Measurements from ENCODE around the gene CUX1.
"Not testable (repeated sequence)": the region's sequence is repeated elsewhere in the genome, so short reads cannot be mapped to it uniquely, and the experiment has no call there.

Gene CUX1

GRCh38 chr7:101988060-101988459 lies 170.6 kb downstream of the CUX1 start:
- not testable (repeated sequence) for DNase-seq

DNA sequence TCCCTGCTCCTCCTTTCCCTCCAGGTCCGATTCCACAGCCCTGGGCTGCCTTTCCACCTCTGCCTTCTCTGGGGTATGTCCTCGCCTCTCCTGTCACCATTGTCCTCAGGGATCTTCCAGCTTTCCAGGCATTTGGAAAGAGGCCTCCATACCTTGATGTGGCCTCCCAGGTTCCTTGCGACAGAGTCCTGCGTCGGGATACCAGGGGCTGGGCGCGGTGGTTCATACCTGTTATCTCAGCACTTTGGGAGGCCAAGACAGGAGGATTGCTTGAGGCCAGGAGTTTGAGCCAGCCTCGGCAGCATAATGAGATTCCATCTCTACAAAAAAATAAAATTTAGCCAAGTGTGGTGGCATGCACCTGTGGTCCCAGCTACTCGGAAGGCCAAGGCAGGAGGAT lies 171.1 kb downstream of the CUX1 start:
- no peak for DNase-seq

DNA sequence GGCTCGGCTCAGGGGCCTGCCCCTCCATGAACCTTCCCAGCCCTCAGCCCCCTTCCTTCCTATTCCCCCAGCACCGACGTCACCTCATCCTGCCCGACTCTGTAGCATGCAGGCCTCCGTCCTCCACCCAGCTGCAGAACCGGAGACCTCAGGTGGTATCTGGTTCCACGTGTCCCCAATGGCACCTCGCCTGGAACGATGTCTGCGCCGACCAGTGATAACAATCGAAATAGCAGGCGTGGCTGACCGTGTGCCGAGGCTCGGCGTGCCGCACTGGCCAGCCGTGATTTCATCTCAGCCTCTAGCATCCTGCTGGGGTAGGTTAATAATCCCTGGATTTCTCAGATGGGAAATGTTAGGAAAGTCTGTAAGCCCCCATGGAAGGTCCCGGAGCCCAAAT lies 171.7 kb downstream of the CUX1 start:
- DNase-seq: no peak

DNA sequence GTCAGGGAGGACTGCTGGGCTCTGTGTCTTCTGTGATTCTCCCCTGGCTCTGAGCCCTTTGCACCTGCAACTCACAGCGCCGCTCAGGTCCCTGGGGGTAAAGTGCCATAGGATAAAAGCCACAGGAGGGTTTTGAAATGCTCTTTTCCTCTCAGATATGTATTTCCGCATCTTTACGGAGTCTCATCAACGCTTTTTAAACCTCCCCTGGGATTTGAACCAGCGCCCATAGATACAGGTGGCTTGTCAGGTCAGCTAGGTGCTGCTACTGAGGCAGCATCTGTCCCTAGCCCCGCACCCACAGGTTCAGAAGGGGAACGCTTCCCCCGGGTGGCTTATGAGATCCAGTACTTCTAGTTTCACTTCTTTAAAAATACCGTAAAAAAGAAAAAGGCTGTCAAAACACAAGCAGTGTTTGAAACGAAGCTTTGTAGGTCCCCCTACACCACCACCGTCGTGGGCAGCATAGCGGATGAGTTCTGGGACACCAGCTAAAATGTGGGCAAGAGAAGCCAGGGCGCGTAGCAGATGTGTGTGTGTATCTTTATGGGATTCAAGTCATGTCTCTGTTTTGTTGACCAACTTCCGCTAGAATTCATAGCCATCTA lies 173.5 kb downstream of the CUX1 start:
- DNase-seq: no peak

- DNase-seq: no peak
Measured at GRCh38 chr7:101991860-101992259, 174.4 kb downstream of the CUX1 start.

DNA sequence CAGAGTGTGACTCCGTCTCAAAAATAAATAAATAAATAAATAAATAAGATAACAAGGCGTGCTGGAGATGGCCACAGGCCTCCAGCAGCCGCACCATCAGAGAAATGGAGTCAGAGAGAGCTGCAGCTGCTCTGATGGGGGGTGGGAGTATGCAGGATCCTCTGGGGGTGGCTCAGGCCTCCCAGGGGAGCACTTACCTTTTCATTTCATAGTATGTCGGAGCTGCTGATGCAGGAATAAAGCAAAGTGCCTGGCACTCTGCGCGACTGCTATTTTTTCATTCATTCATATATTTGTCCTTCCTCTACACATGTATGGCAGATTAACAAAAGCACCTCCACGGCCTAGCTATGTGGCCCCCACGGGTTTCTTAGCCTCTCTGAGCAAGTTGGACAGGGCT lies 175.9 kb downstream of the CUX1 start:
- no peak for DNase-seq

GRCh38 chr7:101995121-101995520 lies 177.7 kb downstream of the CUX1 start:
- DNase-seq: no peak

DNA sequence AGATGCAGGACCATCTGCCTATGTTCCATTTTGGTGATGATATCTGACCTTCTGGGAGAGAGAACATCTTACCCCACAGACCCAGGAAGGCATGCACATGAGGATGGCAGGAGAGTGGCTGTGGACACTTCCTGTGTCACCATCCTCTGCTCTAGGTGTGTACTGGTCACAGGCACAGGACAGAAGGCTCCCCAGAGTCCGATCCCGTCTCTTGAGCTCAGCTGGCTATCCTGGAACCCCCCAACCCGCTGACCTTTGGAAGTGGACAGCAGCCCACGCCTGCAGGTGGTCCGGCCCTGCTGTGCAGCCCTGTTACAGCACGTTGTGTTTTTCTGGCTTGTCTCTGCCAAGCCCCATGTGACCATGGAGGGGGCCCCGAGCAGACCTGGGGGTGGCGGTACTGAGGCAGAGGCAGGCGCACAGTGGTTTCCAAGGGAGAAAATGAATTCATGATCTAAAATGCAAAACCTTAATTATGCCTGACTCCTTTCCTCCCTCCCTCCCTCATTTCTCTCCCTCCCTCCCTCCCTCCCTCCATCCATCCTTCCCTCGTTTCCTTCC lies 178.8 kb downstream of the CUX1 start:
- no peak for DNase-seq

DNA sequence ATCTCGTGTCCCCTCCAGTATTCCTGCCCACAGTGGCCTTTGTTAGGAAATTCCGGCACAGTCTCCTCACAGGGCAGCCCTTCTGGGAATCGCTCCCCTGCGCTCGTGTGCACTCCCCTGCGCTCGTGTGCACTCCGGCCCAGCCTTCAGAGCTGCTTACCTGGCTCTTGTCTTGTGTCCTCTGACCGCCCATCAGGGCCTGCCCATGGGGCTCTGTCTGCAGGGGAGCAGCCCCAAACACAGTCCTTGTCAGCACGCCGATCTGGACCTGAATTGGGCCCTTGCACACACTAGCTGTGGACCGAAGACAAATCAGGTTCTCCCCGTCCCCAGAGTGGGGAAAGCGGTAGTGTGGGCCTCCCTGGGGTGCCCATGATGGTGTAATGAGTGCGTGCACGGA lies 179.4 kb downstream of the CUX1 start:
- DNase-seq: no peak

- DNase-seq: no peak
Measured at GRCh38 chr7:101998029-101998905, 180.8 kb downstream of the CUX1 start.

DNA sequence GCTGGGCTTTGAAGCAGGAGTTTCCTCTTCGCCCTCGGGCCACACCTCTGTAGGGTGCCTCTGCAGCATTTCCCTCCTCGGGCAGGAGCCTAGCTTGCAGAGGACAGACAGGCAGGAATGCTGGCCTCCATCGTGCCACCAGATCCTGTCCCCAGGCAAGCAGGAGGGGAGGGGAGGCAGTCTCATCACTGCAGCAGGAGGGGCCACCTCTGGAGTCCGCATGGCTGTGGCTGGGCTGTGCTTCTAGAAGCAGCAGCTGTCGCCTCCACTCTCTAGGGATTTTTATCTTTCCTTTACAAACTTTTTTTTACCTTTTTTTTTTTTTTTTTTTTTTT lies 181.4 kb downstream of the CUX1 start:
- no peak for DNase-seq

DNA sequence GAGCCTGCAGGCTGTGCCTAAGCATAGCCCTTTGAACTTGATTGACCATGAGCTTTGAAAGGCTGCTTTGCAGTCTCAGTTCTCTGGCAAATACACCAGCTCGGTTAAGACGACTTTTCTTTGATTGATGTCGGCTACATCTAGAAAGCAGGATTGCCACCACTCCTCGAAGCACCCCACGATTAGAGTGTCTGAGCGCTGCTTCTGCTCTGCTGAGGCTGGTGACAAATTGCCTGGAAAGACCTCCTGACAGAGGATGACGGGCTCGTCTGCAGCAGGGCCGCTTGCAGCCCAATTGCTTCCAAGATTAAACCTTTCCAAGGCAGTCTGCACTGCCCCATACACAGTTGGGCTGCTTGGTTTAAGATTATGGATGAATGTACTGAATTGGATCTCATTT lies 182.0 kb downstream of the CUX1 start:
- no peak for DNase-seq

GRCh38 chr7:102000123-102000522 lies 182.7 kb downstream of the CUX1 start:
- DNase-seq: no peak

DNA sequence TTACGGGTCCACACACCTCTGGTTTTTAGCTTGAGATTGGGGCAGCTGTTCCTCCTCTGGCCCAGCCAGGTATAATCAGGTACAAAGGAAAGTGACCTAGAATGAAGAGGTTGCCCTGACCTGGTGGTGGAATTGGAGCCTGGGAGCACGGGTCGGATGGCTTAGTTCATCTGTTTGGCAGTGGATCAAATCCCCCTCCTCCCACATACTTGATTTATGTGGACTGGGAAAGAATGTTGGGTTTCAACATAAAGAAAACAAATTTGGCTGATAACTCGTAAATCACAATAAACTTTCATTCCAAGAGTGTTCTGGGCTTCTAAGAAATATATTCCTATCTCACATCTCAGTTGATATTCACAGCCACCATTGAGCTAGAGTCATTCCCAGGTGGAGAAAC lies 186.8 kb downstream of the CUX1 start:
- no peak for DNase-seq

DNA sequence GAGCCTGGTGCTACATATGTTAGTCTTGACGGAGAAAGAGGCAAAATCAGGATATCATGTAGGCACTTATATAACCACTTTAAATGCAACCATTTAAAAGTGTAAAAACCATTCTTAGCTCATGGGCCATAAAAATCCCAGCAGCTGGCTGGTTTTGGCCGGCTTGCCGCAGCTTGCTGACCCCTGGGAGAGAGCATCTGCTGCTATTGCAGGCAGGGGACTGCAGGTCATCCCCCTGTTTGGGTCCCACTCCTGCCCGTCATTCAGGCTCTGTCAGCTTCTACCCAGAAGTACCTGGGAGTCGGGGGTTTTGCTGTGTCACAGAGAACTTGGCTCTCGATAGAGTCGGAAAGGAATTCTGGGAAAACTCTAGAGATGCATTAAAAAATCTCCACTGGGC lies 187.4 kb downstream of the CUX1 start:
- DNase-seq: no peak

GRCh38 chr7:102005933-102006480 lies 188.6 kb downstream of the CUX1 start:
- DNase-seq: no peak

DNA sequence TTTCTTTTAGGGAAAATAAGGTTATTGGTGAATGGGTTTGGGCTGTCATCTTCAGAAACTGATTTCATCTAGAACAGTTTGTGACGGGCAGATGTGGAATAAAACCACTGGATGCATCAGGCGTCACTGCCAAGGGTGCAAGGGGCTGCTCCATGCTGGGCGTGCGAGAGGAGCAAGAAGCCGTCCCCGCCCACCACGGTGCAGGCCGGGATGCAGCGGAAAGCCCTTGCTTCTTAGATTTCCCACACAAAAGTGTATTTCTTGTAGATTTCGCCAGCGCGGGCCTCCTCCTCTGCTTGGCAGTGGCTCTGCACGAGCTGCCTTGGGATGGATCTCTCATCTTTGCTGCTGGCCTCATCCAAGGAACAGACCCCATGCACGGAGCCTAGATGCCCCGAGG lies 189.3 kb downstream of the CUX1 start:
- no peak for DNase-seq

DNA sequence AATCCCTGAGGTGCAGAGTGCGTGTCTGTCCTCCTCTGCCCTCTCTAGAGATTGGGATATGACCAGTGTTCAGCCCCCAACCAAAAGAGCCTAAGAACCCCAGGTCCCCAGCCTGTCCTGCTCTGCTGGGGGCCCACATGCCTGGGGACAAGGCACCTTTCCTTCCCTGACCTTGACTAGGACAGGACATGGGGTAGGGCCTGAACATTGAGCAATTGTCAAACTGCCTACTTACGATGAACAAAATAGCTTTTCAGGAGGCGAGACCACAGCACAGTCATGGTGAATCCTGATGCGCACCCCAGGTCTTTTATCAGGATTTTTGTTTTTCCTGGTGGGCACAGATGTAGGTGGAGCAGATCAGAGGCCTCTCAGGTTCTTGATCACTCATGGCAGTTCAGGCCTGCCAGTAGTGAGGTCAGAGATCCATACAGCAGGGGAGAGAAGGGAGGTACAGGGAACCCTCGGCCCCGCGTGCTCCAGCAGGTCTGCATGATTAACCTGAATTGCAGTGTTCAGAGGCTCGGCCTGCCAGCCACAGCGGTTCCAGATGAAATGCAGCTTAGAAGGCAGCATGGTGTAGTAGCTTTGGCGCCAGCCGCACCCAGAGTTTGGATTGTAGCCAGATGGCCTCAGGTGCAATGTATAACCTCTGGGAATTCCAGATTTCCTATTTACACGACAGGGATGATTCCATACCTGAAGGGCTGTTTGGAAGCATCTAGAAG lies 191.3 kb downstream of the CUX1 start:
- no peak for DNase-seq

DNA sequence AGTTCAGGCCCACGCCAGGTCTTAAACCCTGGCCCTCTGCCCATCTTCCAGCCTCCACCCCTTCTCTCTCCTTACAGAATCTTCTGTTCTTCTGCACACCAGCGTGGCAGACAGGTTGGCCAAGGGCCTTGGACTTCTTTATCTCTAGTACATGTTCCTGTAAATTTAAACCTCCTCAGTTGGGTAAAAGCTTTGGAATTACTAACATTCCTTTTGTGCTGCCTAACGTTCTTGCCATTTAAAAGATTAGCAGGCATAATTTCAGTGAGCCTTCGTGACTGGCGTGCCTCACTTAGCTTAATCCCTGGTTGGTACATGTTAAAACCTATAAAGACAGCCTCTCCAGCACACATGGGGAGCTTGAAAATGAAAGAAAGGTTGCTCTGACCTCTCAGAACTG lies 192.2 kb downstream of the CUX1 start:
- DNase-seq: no peak

- DNase-seq: not testable (repeated sequence)
Measured at GRCh38 chr7:102012112-102012830, 194.8 kb downstream of the CUX1 start.

GRCh38 chr7:102012941-102013461 lies 195.6 kb downstream of the CUX1 start:
- DNase-seq: no peak

GRCh38 chr7:102018876-102019275 lies 201.4 kb downstream of the CUX1 start:
- DNase-seq: no peak

DNA sequence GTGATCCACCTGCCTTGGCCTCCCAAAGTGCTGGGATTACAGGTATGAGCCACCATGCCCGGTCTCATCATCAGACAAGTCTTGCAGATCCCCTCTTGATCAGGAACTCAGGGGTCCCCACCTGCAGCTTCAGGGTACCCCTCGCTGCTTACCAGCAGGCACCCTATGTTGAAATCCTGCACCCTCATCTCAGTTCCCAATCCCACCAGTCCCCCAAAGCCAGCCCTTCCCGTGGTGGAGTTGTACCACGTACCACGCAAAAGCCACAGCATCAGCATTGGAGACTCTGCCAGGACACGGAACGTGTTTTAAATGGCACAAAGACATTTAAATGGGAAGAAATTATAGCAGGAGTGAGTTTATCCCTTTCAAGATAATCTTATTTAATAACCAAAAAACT lies 202.0 kb downstream of the CUX1 start:
- no peak for DNase-seq
